Neural cell (in vitro differentiated cells): ENCODE measurements around the gene USP30. TPM values are rescaled to one million over a fixed set of nuclear protein-coding genes. Genes with fewer than 3 reads are reported as not detected.

ENCODE experiments used
- H2AFZ ChIP-seq: fragments of 200-600, 300-800 bp; sonication (generic), shearing (Covaris generic); 2 replicates; pipeline ENCODE4 v1.6.0; 2014; ENCODE audit warnings: low read depth, mild to moderate bottlenecking, antibody characterized with exemption, low read length, moderate library complexity
- H3F3A ChIP-seq: fragments of 200-600 bp; shearing (Covaris generic); 2 replicates; pipeline ENCODE4 v1.6.1; 2016; ENCODE audit warnings: mild to moderate bottlenecking, moderate library complexity, mixed read lengths, antibody characterized with exemption, low read length; ENCODE audit not compliant: insufficient read depth, poor library complexity, severe bottlenecking
- H3K27ac ChIP-seq: fragments of 200-600, 300-800 bp; sonication (generic), shearing (Covaris generic); 2 replicates; pipeline ENCODE4 v1.5.1; 2014; ENCODE audit warnings: mild to moderate bottlenecking, low read length, moderate library complexity
- H3K27me3 ChIP-seq: fragments of 300-800, 200-600 bp; sonication (generic), shearing (Covaris generic); 2 replicates; pipeline ENCODE4 v1.6.0; 2014; ENCODE audit warnings: mild to moderate bottlenecking, low read depth, low read length, moderate library complexity; ENCODE audit not compliant: insufficient read depth
- H3K36me3 ChIP-seq: fragments of 300-800, 200-600 bp; sonication (generic), shearing (Covaris generic); 2 replicates; pipeline ENCODE4 v1.5.1; 2014; ENCODE audit warnings: mild to moderate bottlenecking, antibody characterized with exemption, low read length, moderate library complexity; ENCODE audit not compliant: insufficient read depth
- H3K4me2 ChIP-seq: fragments of 300-800, 200-600 bp; sonication (generic), shearing (Covaris generic); 2 replicates; pipeline ENCODE4 v1.6.0; 2014; ENCODE audit warnings: mild to moderate bottlenecking, low read length
- H3K4me3 ChIP-seq: fragments of 300-800, 200-600 bp; sonication (generic), shearing (Covaris generic); 2 replicates; pipeline ENCODE4 v1.5.1; 2014; ENCODE audit warnings: mild to moderate bottlenecking, low read length, moderate library complexity
- H3K79me2 ChIP-seq: fragments of 200-600 bp; shearing (Covaris generic); replicated peaks from 2 replicates; pipeline ENCODE4 v1.6.0; 2014; ENCODE audit warnings: mild to moderate bottlenecking, low read length, moderate library complexity; ENCODE audit not compliant: insufficient read depth
- H3K9ac ChIP-seq: fragments of 300-800, 200-600 bp; sonication (generic), shearing (Covaris generic); 2 replicates; pipeline ENCODE4 v1.6.1; 2016; ENCODE audit warnings: mild to moderate bottlenecking, low read length, mixed read lengths
- H3K9me2 ChIP-seq: fragments of 200-600 bp; shearing (Covaris generic); 2 replicates; pipeline ENCODE4 v1.6.1; 2016; ENCODE audit warnings: mild to moderate bottlenecking, low read length, mixed read lengths; ENCODE audit not compliant: insufficient read depth
- H3K9me3 ChIP-seq: fragments of 200-600, 300-800 bp; sonication (generic), shearing (Covaris generic); 2 replicates; pipeline ENCODE4 v1.6.1; 2016; ENCODE audit warnings: mild to moderate bottlenecking, mixed run types, low read length, moderate library complexity, mixed read lengths
- H4K20me1 ChIP-seq: fragments of 200-600 bp; shearing (Covaris generic); 2 replicates; pipeline ENCODE4 v1.6.1; 2016; ENCODE audit warnings: mild to moderate bottlenecking, mixed run types; ENCODE audit not compliant: insufficient read depth
- EP300 ChIP-seq: fragments of 450-650 bp; conservative IDR thresholded peaks from 2 replicates; pipeline ENCODE4 v1.6.1; 2014; ENCODE audit warnings: antibody characterized with exemption, mild to moderate bottlenecking, moderate library complexity; ENCODE audit not compliant: poor library complexity, severe bottlenecking
- EZH2 ChIP-seq: fragments of 200-600, 300-800 bp; shearing (Covaris generic), sonication (generic); IDR thresholded peaks from 2 replicates; pipeline ENCODE4 v1.6.1; 2014; ENCODE audit warnings: antibody characterized with exemption, low read length, borderline replicate concordance, mild to moderate bottlenecking; ENCODE audit not compliant: insufficient read depth, poor library complexity, severe bottlenecking
- MXI1 ChIP-seq: fragments of 450-650 bp; conservative IDR thresholded peaks from 2 replicates; pipeline ENCODE4 v1.6.1; 2014; ENCODE audit warnings: antibody characterized with exemption, mild to moderate bottlenecking; ENCODE audit not compliant: poor library complexity, severe bottlenecking
- POLR2AphosphoS5 ChIP-seq: IDR thresholded peaks from 2 replicates; pipeline ENCODE4 v1.6.1; 2012
- RAD21 ChIP-seq: fragments of 450-650 bp; conservative IDR thresholded peaks from 2 replicates; pipeline ENCODE4 v1.6.1; 2014; ENCODE audit warnings: antibody characterized with exemption, mild to moderate bottlenecking, moderate library complexity
- SMC3 ChIP-seq: fragments of 450-650 bp; conservative IDR thresholded peaks from 2 replicates; pipeline ENCODE4 v1.6.1; 2014; ENCODE audit warnings: antibody characterized with exemption, mild to moderate bottlenecking, moderate library complexity; ENCODE audit not compliant: poor library complexity
- TAF1 ChIP-seq: IDR thresholded peaks from 2 replicates; pipeline ENCODE4 v1.6.1; 2012; ENCODE audit warnings: low read depth
- polyA plus RNA-seq: library from polyadenylated mRNA; depleted of rRNA; stranded (reverse); fragments of >200 nt; gene quantifications from 2 replicates; pipeline ENCODE4 v1.2.3, GENCODE V29; 2014
- TF ChIP-seq, protein P1 (sequence below): IDR thresholded peaks from 2 replicates; pipeline ENCODE4 v1.6.1; 2012; ENCODE audit warnings: borderline replicate concordance
- TF ChIP-seq, protein P2 (sequence below): fragments of 450-650 bp; IDR thresholded peaks from 2 replicates; pipeline ENCODE4 v1.5.1; 2014; ENCODE audit warnings: antibody characterized with exemption, mild to moderate bottlenecking, moderate library complexity; ENCODE audit not compliant: poor library complexity, severe bottlenecking

Gene USP30
- polyA plus RNA-seq, 1 donor from 2014 or later = 37.2 TPM

DNA sequence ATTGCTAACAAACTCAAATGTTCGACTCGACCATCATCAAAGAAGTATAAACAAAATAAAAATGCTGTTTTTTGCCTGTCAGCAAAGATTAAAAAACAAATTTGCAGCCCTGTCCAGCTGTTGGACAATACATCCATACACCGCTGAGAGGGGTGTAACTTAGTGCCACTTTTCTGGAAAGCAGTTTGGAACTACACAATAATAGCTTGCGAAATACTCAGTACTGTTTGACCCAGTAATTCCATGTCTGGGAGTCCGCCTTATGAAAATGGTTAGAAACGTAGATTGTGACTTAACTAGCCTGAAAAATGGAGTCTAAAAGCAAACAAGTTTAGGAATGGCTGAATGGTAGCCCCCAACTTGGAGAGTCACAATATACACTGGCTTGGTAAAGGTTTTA, 6.4 kb downstream of the USP30 start:
- no peak overlapping the region for H2AFZ ChIP-seq
- H3K9me2 ChIP-seq = no peaks in the 10 kb centered on the region
- H3K9ac ChIP-seq = no peak overlapping the region
- TF ChIP-seq, protein P1, sequence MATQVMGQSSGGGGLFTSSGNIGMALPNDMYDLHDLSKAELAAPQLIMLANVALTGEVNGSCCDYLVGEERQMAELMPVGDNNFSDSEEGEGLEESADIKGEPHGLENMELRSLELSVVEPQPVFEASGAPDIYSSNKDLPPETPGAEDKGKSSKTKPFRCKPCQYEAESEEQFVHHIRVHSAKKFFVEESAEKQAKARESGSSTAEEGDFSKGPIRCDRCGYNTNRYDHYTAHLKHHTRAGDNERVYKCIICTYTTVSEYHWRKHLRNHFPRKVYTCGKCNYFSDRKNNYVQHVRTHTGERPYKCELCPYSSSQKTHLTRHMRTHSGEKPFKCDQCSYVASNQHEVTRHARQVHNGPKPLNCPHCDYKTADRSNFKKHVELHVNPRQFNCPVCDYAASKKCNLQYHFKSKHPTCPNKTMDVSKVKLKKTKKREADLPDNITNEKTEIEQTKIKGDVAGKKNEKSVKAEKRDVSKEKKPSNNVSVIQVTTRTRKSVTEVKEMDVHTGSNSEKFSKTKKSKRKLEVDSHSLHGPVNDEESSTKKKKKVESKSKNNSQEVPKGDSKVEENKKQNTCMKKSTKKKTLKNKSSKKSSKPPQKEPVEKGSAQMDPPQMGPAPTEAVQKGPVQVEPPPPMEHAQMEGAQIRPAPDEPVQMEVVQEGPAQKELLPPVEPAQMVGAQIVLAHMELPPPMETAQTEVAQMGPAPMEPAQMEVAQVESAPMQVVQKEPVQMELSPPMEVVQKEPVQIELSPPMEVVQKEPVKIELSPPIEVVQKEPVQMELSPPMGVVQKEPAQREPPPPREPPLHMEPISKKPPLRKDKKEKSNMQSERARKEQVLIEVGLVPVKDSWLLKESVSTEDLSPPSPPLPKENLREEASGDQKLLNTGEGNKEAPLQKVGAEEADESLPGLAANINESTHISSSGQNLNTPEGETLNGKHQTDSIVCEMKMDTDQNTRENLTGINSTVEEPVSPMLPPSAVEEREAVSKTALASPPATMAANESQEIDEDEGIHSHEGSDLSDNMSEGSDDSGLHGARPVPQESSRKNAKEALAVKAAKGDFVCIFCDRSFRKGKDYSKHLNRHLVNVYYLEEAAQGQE = no peak
- TF ChIP-seq EZH2 = no peak
- H3K9me3 ChIP-seq = no peaks in the 10 kb centered on the region
- H3K4me3 ChIP-seq = no peak overlapping the region
- H3K27me3 ChIP-seq = no peaks in the 10 kb centered on the region
- H3K79me2 ChIP-seq = peaks cover 12% of the 10 kb centered on the region
- no peak overlapping the region for H3K4me2 ChIP-seq
- H3K36me3 ChIP-seq = no peaks in the 10 kb centered on the region
- H3F3A ChIP-seq = no peaks in the 10 kb centered on the region
- H3K27ac ChIP-seq = no peak overlapping the region
- no peaks in the 10 kb centered on the region for H4K20me1 ChIP-seq

DNA sequence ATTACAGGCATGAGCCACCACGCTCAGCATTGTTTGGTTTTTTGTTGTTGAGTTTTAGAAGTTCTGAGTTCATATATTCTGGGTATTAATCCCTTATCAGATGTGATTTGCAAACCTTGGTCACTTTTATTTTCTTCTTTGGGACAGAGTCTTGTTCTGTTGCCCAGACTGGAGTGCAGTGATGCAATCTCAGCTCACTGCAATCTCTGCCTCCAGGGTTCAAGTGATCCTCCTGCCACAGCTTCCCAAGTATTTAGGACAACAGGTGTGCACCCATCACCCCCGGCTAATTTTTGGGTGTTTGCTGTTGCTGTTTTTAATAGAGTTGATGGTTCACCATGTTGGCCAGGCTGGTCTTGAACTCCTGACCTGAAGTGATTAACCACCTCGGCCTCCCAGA, 11.8 kb downstream of the USP30 start:
- Histone ChIP-seq H3K9ac (no peak overlapping the region), H3K9me2 (no peaks in the 10 kb centered on the region), H3K4me2 (no peak overlapping the region), H4K20me1 (no peaks in the 10 kb centered on the region), H3K9me3 (no peaks in the 10 kb centered on the region), H3K4me3 (no peak overlapping the region), H3K27me3 (no peaks in the 10 kb centered on the region), H3K79me2 (no peaks in the 10 kb centered on the region), H3F3A (no peaks in the 10 kb centered on the region), H3K36me3 (no peaks in the 10 kb centered on the region), H3K27ac (no peak overlapping the region), H2AFZ (no peak overlapping the region)
- no peak for TF ChIP-seq TAF1
- TF ChIP-seq SMC3 = no peak
- TF ChIP-seq, protein P2, sequence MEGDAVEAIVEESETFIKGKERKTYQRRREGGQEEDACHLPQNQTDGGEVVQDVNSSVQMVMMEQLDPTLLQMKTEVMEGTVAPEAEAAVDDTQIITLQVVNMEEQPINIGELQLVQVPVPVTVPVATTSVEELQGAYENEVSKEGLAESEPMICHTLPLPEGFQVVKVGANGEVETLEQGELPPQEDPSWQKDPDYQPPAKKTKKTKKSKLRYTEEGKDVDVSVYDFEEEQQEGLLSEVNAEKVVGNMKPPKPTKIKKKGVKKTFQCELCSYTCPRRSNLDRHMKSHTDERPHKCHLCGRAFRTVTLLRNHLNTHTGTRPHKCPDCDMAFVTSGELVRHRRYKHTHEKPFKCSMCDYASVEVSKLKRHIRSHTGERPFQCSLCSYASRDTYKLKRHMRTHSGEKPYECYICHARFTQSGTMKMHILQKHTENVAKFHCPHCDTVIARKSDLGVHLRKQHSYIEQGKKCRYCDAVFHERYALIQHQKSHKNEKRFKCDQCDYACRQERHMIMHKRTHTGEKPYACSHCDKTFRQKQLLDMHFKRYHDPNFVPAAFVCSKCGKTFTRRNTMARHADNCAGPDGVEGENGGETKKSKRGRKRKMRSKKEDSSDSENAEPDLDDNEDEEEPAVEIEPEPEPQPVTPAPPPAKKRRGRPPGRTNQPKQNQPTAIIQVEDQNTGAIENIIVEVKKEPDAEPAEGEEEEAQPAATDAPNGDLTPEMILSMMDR = no peak
- TF ChIP-seq, protein P1 = no peak
- no peak for TF ChIP-seq EZH2
- TF ChIP-seq MXI1 = no peak
- TF ChIP-seq POLR2AphosphoS5 = no peak
- no peak for TF ChIP-seq RAD21
- TF ChIP-seq EP300 = no peak
